ENCODE measurements around the gene SLC24A4. TPM values are rescaled to one million over a fixed set of nuclear protein-coding genes. Genes with fewer than 3 reads are reported as not detected.

Gene SLC24A4
- total RNA-seq, 1 experiment from 2014 or later, result not detected

- Mint-ChIP-seq H3K27me3 (ENCODE audit: unreplicated experiment) (no peaks in the 10 kb centered on the region), H3K27ac (ENCODE audit: unreplicated experiment) (no peak overlapping the region), H3K4me1 (ENCODE audit: low read depth, unreplicated experiment) (peaks cover 43% of the 10 kb centered on the region), H3K4me3 (ENCODE audit: low read depth, unreplicated experiment) (no peak overlapping the region), H3K36me3 (ENCODE audit: insufficient read depth, unreplicated experiment) (no peaks in the 10 kb centered on the region), H3K9me3 (ENCODE audit: low read depth, unreplicated experiment) (no peaks in the 10 kb centered on the region)
- TF ChIP-seq CTCF (IDR thresholded peaks at IDR 0.05; ENCODE audit: unreplicated experiment), result no peak
- CTCF ChIA-PET, result interaction anchor here (0.7 kb wide), 1 partner anchor 36 kb away, joined by 3 read pairs; no protein-coding TSS in a partner anchor
- no peak for DNase-seq
- intact Hi-C loops (cut with micrococcal nuclease; ENCODE audit: unreplicated experiment), result loop anchor here (5.0 kb wide), 2 partner anchors 36 to 71 kb away; no protein-coding TSS in a partner anchor
- BruUV-seq (replicated peaks), result no TSS peak
Observed at GRCh38 chr14:92470811-92471210, 147.8 kb downstream of the SLC24A4 start.

- H3K27me3 Mint-ChIP-seq (ENCODE audit: unreplicated experiment), result no peaks in the 10 kb centered on the region
- peaks cover 43% of the 10 kb centered on the region for H3K4me1 Mint-ChIP-seq (ENCODE audit: low read depth, unreplicated experiment)
- H3K9me3 Mint-ChIP-seq (ENCODE audit: low read depth, unreplicated experiment), result no peaks in the 10 kb centered on the region
- CTCF ChIA-PET, result interaction anchor here (0.6 to 1.2 kb wide), 3 partner anchors 11 to 378 kb away, joined by 3 to 5 read pairs (median 4); no protein-coding TSS in a partner anchor
- H3K4me3 Mint-ChIP-seq (ENCODE audit: low read depth, unreplicated experiment), result no peak overlapping the region
- BruUV-seq (replicated peaks), result no TSS peak
- peak overlapping the region; percentile 30 for H3K27ac Mint-ChIP-seq (ENCODE audit: unreplicated experiment)
- no peak for TF ChIP-seq CTCF (IDR thresholded peaks at IDR 0.05; ENCODE audit: unreplicated experiment)
- intact Hi-C loops (cut with micrococcal nuclease; ENCODE audit: unreplicated experiment), result loop anchor here (5.0 kb wide), 2 partner anchors 35 to 70 kb away; no protein-coding TSS in a partner anchor
- DNase-seq, result peak; percentile 70
- no peaks in the 10 kb centered on the region for H3K36me3 Mint-ChIP-seq (ENCODE audit: insufficient read depth, unreplicated experiment)
Observed at GRCh38 chr14:92471919-92472318, 149.0 kb downstream of the SLC24A4 start.

- Mint-ChIP-seq H3K27ac (ENCODE audit: unreplicated experiment) (no peak overlapping the region), H3K4me1 (ENCODE audit: low read depth, unreplicated experiment) (peaks cover 43% of the 10 kb centered on the region), H3K4me3 (ENCODE audit: low read depth, unreplicated experiment) (no peak overlapping the region), H3K36me3 (ENCODE audit: insufficient read depth, unreplicated experiment) (no peaks in the 10 kb centered on the region), H3K27me3 (ENCODE audit: unreplicated experiment) (no peaks in the 10 kb centered on the region), H3K9me3 (ENCODE audit: low read depth, unreplicated experiment) (no peaks in the 10 kb centered on the region)
- TF ChIP-seq CTCF (IDR thresholded peaks at IDR 0.05; ENCODE audit: unreplicated experiment), result no peak
- no TSS peak for BruUV-seq (replicated peaks)
- CTCF ChIA-PET, result interaction anchor here (1.2 kb wide), 1 partner anchor 12 kb away, joined by 4 read pairs; no protein-coding TSS in a partner anchor
- DNase-seq, result no peak
- intact Hi-C loops (cut with micrococcal nuclease; ENCODE audit: unreplicated experiment), result loop anchor here (5.0 kb wide), 2 partner anchors 34 to 69 kb away; no protein-coding TSS in a partner anchor
Observed at GRCh38 chr14:92472860-92473259, 149.9 kb downstream of the SLC24A4 start.

GRCh38 chr14:92473261-92473968, 150.4 kb downstream of the SLC24A4 start:
- no peaks in the 10 kb centered on the region for H3K36me3 Mint-ChIP-seq (ENCODE audit: insufficient read depth, unreplicated experiment)
- DNase-seq, result no peak
- intact Hi-C loops (cut with micrococcal nuclease; ENCODE audit: unreplicated experiment), result loop anchor here (5.0 kb wide), 2 partner anchors 34 to 69 kb away; no protein-coding TSS in a partner anchor
- no peak overlapping the region for H3K27ac Mint-ChIP-seq (ENCODE audit: unreplicated experiment)
- H3K27me3 Mint-ChIP-seq (ENCODE audit: unreplicated experiment), result no peaks in the 10 kb centered on the region
- H3K4me3 Mint-ChIP-seq (ENCODE audit: low read depth, unreplicated experiment), result no peak overlapping the region
- no TSS peak for BruUV-seq (replicated peaks)
- no peak for TF ChIP-seq CTCF (IDR thresholded peaks at IDR 0.05; ENCODE audit: unreplicated experiment)
- CTCF ChIA-PET, result no interaction called here
- peaks cover 43% of the 10 kb centered on the region for H3K4me1 Mint-ChIP-seq (ENCODE audit: low read depth, unreplicated experiment)
- H3K9me3 Mint-ChIP-seq (ENCODE audit: low read depth, unreplicated experiment), result no peaks in the 10 kb centered on the region
